ENCODE measurements around the gene AARSD1.

Gene AARSD1

DNA sequence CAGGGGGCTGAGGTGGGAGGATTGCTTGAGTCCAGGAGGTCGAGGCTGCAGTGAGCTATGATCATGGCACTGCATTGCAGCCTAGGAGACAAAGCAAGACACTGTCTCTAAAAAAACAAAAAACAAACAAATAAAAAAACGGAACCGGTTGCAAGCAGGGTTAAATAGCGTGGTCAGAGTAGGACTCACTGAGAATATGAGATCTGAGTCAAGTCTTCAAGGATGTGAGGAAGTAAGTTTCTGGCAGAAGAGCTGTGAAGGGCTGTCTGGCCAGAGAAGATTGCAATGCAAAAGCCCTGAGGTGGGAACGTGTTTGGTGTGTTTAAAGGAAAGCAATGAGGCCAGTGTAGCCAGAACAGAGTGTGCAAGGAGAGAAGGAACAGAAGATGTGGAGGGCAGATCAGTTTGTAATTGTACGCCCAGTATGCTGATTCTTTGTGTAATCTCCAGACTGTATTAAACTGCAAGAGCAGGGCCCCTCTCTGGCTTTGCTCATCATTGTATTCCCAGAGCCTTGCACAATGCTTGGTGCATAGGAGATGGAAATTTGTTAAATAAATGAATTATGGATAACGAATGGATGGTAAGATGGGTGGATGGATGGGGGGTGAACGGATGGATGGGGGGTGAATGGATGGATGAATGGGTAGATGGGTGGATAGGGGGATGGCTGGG is 57.3 kb downstream of the AARSD1 start:
- H3K4me1 ChIP-seq (ENCODE audit: insufficient read depth, insufficient read length) = no peaks in the 10 kb centered on the region
- no peak overlapping the region for H3K9ac ChIP-seq (ENCODE audit: insufficient read length, low read depth)
- H3K9me3 ChIP-seq (ENCODE audit: insufficient read depth, low read length) = no peaks in the 10 kb centered on the region
- no peak for DNase-seq (ENCODE audit: low read depth, low spot score)
- H3K4me3 ChIP-seq (ENCODE audit: insufficient read length, low read depth) = no peak overlapping the region
- no peaks in the 10 kb centered on the region for H3K36me3 ChIP-seq (ENCODE audit: insufficient read depth, insufficient read length, low read length)
- H3K27me3 ChIP-seq (ENCODE audit: insufficient read depth, insufficient read length) = no peaks in the 10 kb centered on the region
- no peak for TF ChIP-seq ZNF274 (IDR thresholded peaks at IDR 0.05; ENCODE audit: low read depth, low read length)
- no peak for TF ChIP-seq SUZ12 (IDR thresholded peaks at IDR 0.05; ENCODE audit: extremely low read depth, insufficient read depth, insufficient read length)
- TF ChIP-seq YY1 (IDR thresholded peaks at IDR 0.05; ENCODE audit: insufficient read depth, insufficient read length) = no peak

DNA sequence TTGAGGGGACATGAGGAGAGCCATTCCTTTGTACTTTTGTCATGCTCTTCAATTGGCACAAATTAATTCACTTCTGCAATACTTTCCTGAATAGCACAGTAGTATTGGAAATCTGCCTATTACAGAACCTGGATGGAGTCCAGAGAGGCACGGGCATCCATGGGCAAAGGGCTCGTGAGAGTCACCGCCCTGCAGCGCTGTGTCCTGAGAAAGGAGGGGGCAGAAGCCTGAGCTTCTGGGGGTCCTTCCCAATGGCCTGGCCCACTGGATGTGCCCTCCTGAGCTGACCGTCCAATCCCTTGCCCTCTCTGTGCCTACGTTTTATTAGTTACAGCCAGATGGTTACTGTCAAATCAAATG is 60.2 kb downstream of the AARSD1 start:
- Histone ChIP-seq H3K4me1 (ENCODE audit: insufficient read depth, insufficient read length) (no peaks in the 10 kb centered on the region), H3K4me3 (ENCODE audit: insufficient read length, low read depth) (no peak overlapping the region), H3K27me3 (ENCODE audit: insufficient read depth, insufficient read length) (no peaks in the 10 kb centered on the region), H3K36me3 (ENCODE audit: insufficient read depth, insufficient read length, low read length) (no peaks in the 10 kb centered on the region), H3K9ac (ENCODE audit: insufficient read length, low read depth) (no peak overlapping the region), H3K9me3 (ENCODE audit: insufficient read depth, low read length) (no peaks in the 10 kb centered on the region)
- no peak for TF ChIP-seq ZNF274 (IDR thresholded peaks at IDR 0.05; ENCODE audit: low read depth, low read length)
- TF ChIP-seq SUZ12 (IDR thresholded peaks at IDR 0.05; ENCODE audit: extremely low read depth, insufficient read depth, insufficient read length) = no peak
- TF ChIP-seq YY1 (IDR thresholded peaks at IDR 0.05; ENCODE audit: insufficient read depth, insufficient read length) = no peak
- DNase-seq (ENCODE audit: low read depth, low spot score) = no peak

DNA sequence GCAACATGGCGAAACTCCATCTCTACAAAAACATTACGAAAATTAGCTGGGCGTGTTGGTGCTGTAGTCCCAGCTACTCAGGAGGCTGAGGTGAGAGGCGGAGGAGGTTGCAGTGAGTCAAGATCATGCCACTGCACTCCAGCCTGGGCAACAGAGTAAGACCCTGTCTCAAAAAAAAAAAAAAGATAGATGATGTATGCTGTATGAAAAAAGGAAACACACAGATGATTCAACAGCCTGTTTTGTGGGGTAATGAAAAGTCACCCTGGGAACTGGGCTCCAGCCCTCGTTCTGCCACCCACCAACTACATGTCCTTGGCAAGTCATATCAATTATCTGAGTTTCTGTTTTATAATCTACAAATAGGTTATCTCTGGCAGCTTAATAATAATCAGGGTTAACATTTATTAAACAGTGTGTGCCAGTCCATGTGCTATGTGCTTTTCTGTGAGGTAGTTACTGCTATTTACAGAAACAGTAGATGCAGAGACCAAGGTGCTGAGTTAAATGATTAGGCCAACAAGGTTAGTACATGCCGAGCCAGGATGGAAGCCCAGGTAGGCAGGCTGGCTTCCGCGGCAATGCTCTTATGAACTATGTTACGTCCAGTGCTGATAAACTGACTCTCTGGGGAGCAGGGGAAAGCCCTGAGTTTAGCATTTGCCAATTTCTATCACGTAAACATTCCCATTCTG is 62.6 kb downstream of the AARSD1 start:
- H3K4me1 ChIP-seq (ENCODE audit: insufficient read depth, insufficient read length) = no peaks in the 10 kb centered on the region
- TF ChIP-seq YY1 (IDR thresholded peaks at IDR 0.05; ENCODE audit: insufficient read depth, insufficient read length) (no peak), ZNF274 (IDR thresholded peaks at IDR 0.05; ENCODE audit: low read depth, low read length) (no peak), SUZ12 (IDR thresholded peaks at IDR 0.05; ENCODE audit: extremely low read depth, insufficient read depth, insufficient read length) (no peak)

More for the DNA sequence above, 62.6 kb downstream of the AARSD1 start:
- peaks cover 13% of the 10 kb centered on the region; the same call in 1 of the 2 replicates for H3K9me3 ChIP-seq (ENCODE audit: insufficient read depth, low read length)
- no peak overlapping the region for H3K9ac ChIP-seq (ENCODE audit: insufficient read length, low read depth)
- no peak overlapping the region for H3K4me3 ChIP-seq (ENCODE audit: insufficient read length, low read depth)
- no peaks in the 10 kb centered on the region for H3K27me3 ChIP-seq (ENCODE audit: insufficient read depth, insufficient read length)
- DNase-seq (ENCODE audit: low read depth, low spot score) = no peak
- no peaks in the 10 kb centered on the region for H3K36me3 ChIP-seq (ENCODE audit: insufficient read depth, insufficient read length, low read length)

Measured in NT2/D1 (cell line).